ENCODE measurements around the gene NRTN. TPM values are rescaled to one million over a fixed set of nuclear protein-coding genes. Genes with fewer than 3 reads are reported as not detected.
A peak's percentile ranks its signal among the peaks of the same experiment; 100 is the strongest.

The NRTN gene
- total and polyA plus RNA-seq, 2 of the 13 experiments (the other 11 are each of a cell fraction or from before 2014, with no cell fraction given): 4.1 to 5.3 TPM

DNA sequence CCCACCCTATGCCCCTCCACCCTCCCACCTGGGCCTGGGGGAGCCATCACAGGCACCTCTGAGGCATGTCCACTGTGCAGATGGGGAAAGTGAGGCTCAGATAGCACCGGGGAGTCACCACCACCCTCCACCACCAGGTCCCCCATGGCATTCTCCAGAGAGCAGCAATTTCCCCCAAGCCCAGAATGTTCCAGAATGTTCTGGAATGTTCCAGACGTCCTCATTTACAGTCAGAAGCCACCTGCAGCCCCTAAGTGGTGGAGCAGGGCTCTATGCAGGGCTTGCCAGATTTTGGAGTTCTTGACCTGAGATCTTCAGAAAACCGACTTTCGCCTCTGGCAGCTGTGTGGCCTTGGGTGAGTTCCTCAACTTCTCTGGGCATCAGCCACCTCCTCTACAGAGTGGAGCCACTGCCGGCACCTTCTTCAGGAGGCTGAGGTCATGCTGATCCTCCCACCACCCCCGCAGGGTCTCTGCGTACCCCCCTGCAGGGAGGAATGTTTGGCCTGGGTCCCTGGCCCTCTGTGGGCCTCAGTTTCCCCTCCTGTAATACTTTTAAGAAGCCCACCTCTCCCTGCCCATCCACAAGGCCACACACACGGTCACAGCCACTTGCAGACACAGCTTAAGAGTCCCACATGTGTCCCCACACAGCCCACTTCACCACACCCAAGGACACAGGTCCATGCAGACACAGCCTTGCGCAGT is 59.3 kb downstream of the NRTN start:
- no peak for ATAC-seq
- in situ Hi-C loops (cut with HindIII; ENCODE audit: extremely low pct_ligation_motif_present, low pct_unique_long_range_greater_than_20kb): no loop called here
- intact Hi-C loops (cut with micrococcal nuclease; ENCODE audit: unreplicated experiment): no loop called here
- DNase-seq (ENCODE audit: low spot score): no peak
- H3K4me2 ChIP-seq (ENCODE audit: low read depth, low read length): no peak overlapping the region
- no peaks in the 10 kb centered on the region for H3K27me3 ChIP-seq (ENCODE audit: control insufficient read depth in 1 of 2, insufficient read depth in 2 of 2, low read length in 2 of 2)
- 91% methylated on average over 8 of the region's 9 CpGs for WGBS (ENCODE audit: low lambda C conversion rate)
- peak; percentile 93 for TF ChIP-seq ZNF768 (CRISPR knock-in tag; IDR thresholded peaks at IDR 0.05)
- no peak for TF ChIP-seq ZBTB7B (CRISPR knock-in tag; IDR thresholded peaks at IDR 0.05)
- no peak overlapping the region for H2AFZ ChIP-seq (ENCODE audit: low read length)
- no peaks in the 10 kb centered on the region for H3K36me3 ChIP-seq (replicated peaks in 1 of 2; ENCODE audit: control insufficient read depth in 1 of 2, insufficient read depth in 2 of 2, low read length in 2 of 2)
- FAIRE-seq: no peak
- no peak overlapping the region for H3K9ac ChIP-seq (ENCODE audit: insufficient read depth, low read depth, low read length)
- no peak overlapping the region for H3K27ac ChIP-seq (ENCODE audit: extremely low read length, insufficient read depth, low read length)
- H3K4me1 ChIP-seq (ENCODE audit: insufficient read depth, low read length): peaks cover 59% of the 10 kb centered on the region
- ChIA-PET POLR2A (interaction anchor here (1.0 to 1.2 kb wide), 2 partner anchors 25 to 36 kb away, joined by 4 read pairs; partner anchors contain the start of gene FUT6), CTCF (ENCODE audit: low intra/inter-chr PET ratio, low total read pairs) (no interaction called here)
- no TSS peak for BruUV-seq (replicated peaks)
- H3K79me2 ChIP-seq (ENCODE audit: insufficient read depth, low read length): no peaks in the 10 kb centered on the region
- H3K4me3 ChIP-seq (replicated peaks in 1 of 3; ENCODE audit: insufficient read depth in 1 of 3, low read depth in 2 of 3, low read length in 3 of 3): no peak overlapping the region
- no peaks in the 10 kb centered on the region for H4K20me1 ChIP-seq (ENCODE audit: insufficient read depth, low read length)
- H3K9me3 ChIP-seq (ENCODE audit: low read length): no peaks in the 10 kb centered on the region

DNA sequence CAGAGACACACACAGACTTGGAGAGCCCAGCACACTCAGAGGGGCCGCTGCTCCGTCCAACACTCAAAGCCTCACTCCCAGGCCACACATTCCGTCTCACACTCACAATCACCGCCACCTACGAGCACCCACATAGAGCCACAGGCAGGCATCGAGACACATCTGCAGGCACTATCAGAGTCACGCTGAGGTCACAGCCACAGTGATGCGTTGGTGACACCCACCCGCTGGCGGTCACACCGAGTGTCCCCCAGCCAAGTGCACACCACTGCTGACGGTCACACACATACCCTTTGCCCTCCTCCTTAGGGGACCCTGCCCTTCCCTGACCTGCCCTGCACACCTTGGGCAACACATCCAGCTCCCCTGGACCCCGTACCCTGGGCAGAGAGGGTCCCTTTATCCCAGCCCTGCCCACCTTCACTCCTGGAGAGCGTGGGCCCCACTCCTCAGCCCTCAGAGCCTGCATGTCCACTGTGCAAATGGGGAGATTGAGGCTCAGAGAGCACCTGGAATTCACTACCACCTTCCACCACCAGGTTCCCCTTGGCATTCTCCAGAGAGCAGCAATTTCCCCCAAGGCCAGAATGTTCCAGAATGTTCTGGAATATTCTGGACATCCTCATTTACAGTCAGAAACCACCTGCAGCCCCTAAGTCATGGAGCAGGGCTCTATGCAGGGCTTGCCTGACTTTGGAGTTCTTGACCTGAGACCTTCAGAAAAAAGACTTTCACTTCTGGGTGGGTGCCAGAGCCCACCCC is 60.0 kb downstream of the NRTN start:
- Histone ChIP-seq H2AFZ (ENCODE audit: low read length) (no peak overlapping the region), H3K9ac (ENCODE audit: insufficient read depth, low read depth, low read length) (no peak overlapping the region), H3K27ac (ENCODE audit: extremely low read length, insufficient read depth, low read length) (no peak overlapping the region), H3K4me2 (ENCODE audit: low read depth, low read length) (no peak overlapping the region), H3K27me3 (ENCODE audit: control insufficient read depth in 1 of 2, insufficient read depth in 2 of 2, low read length in 2 of 2) (no peaks in the 10 kb centered on the region), H3K79me2 (ENCODE audit: insufficient read depth, low read length) (no peaks in the 10 kb centered on the region), H3K36me3 (replicated peaks in 1 of 2; ENCODE audit: control insufficient read depth in 1 of 2, insufficient read depth in 2 of 2, low read length in 2 of 2) (no peaks in the 10 kb centered on the region), H3K4me1 (ENCODE audit: insufficient read depth, low read length) (peaks cover 62% of the 10 kb centered on the region), H4K20me1 (ENCODE audit: insufficient read depth, low read length) (no peaks in the 10 kb centered on the region), H3K9me3 (ENCODE audit: low read length) (no peaks in the 10 kb centered on the region), H3K4me3 (replicated peaks in 1 of 3; ENCODE audit: insufficient read depth in 1 of 3, low read depth in 2 of 3, low read length in 3 of 3) (no peak overlapping the region)
- ChIA-PET POLR2A (no interaction called here), CTCF (ENCODE audit: low intra/inter-chr PET ratio, low total read pairs) (no interaction called here)
- no TSS peak for BruUV-seq (replicated peaks)
- in situ Hi-C loops (cut with HindIII; ENCODE audit: extremely low pct_ligation_motif_present, low pct_unique_long_range_greater_than_20kb): no loop called here
- ATAC-seq (no peak), FAIRE-seq (no peak), DNase-seq (ENCODE audit: low spot score) (no peak)
- 81% methylated on average over 13 of the region's 14 CpGs for WGBS (ENCODE audit: low lambda C conversion rate)
- intact Hi-C loops (cut with micrococcal nuclease; ENCODE audit: unreplicated experiment): no loop called here
- TF ChIP-seq ZBTB38 (CRISPR knock-in tag; IDR thresholded peaks at IDR 0.05) (peak; percentile 61; the same call in 1 of the 2 replicates), ZBTB20 (CRISPR knock-in tag; IDR thresholded peaks at IDR 0.05; ENCODE audit: borderline replicate concordance, low read depth) (no peak), ZNF292 (CRISPR knock-in tag; IDR thresholded peaks at IDR 0.05; ENCODE audit: borderline replicate concordance, low read depth) (no peak), DPF2 (CRISPR knock-in tag; IDR thresholded peaks at IDR 0.05; ENCODE audit: borderline replicate concordance, low read depth) (no peak), BRD4 (CRISPR knock-in tag; IDR thresholded peaks at IDR 0.05) (no peak), SMAD1 (CRISPR knock-in tag; IDR thresholded peaks at IDR 0.05; ENCODE audit: borderline replicate concordance, low read depth) (no peak), DNMT1 (CRISPR knock-in tag; IDR thresholded peaks at IDR 0.05) (no peak), ZFYVE20 (CRISPR knock-in tag; IDR thresholded peaks at IDR 0.05; ENCODE audit: borderline replicate concordance, low read depth) (no peak), NFATC3 (CRISPR knock-in tag; IDR thresholded peaks at IDR 0.05) (no peak), HOXA3 (CRISPR knock-in tag; IDR thresholded peaks at IDR 0.05) (0 out of 2 replicates have a peak, but pooled peaks have one; percentile 15), THYN1 (CRISPR knock-in tag; IDR thresholded peaks at IDR 0.05; ENCODE audit: borderline replicate concordance, low read depth) (no peak), SMARCE1 (IDR thresholded peaks at IDR 0.05; ENCODE audit: borderline replicate concordance) (no peak)
- TF ChIP-seq, protein P1, sequence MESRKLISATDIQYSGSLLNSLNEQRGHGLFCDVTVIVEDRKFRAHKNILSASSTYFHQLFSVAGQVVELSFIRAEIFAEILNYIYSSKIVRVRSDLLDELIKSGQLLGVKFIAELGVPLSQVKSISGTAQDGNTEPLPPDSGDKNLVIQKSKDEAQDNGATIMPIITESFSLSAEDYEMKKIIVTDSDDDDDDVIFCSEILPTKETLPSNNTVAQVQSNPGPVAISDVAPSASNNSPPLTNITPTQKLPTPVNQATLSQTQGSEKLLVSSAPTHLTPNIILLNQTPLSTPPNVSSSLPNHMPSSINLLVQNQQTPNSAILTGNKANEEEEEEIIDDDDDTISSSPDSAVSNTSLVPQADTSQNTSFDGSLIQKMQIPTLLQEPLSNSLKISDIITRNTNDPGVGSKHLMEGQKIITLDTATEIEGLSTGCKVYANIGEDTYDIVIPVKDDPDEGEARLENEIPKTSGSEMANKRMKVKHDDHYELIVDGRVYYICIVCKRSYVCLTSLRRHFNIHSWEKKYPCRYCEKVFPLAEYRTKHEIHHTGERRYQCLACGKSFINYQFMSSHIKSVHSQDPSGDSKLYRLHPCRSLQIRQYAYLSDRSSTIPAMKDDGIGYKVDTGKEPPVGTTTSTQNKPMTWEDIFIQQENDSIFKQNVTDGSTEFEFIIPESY (CRISPR knock-in tag; IDR thresholded peaks at IDR 0.05): peak; percentile 69
